Measurements from ENCODE around the gene SLC6A12.

Gene SLC6A12

DNA sequence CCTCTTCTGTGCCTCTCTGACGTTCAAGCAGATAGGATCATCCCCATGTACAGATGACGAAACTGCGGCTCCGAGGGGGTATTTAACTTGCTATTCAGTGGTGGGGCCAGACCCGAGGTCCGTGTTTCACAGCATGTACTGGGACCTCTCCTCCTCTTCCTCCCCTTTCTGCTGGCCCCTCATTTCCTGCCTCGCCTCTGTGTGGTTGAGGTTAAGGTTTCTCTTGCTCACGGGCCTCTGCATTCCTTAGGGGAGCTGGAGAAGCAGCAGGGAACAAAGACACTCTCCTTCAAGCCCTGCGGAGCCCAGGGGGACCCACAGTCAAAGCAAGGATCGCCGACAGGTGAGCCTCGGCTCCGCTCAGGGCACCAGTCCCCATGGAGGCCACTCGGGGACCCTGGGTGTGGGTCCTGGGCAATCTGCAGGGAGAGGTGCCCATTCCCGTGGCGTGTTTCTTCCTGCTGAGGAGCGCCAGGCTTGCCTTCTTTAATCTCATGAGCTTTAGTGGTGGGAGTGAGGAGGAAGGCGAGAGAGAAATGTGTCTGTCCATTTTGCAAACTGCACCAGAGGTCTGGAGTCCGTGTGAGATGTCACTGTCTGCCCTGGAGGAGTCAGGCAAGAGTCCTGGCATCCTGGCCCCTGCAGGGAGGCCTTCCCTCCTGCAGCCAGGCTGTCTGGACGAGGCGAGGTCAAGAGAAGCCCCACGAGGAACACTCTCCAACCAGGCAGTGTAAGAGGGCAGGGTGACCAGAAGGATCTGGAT lies 45.0 kb downstream of the SLC6A12 start:
- no peak for DNase-seq (ENCODE audit: insufficient read length, low spot score)
- no peak for TF ChIP-seq POLR2A (IDR thresholded peaks at IDR 0.05; ENCODE audit: low read depth, low read length)
- no peak for FAIRE-seq

DNA sequence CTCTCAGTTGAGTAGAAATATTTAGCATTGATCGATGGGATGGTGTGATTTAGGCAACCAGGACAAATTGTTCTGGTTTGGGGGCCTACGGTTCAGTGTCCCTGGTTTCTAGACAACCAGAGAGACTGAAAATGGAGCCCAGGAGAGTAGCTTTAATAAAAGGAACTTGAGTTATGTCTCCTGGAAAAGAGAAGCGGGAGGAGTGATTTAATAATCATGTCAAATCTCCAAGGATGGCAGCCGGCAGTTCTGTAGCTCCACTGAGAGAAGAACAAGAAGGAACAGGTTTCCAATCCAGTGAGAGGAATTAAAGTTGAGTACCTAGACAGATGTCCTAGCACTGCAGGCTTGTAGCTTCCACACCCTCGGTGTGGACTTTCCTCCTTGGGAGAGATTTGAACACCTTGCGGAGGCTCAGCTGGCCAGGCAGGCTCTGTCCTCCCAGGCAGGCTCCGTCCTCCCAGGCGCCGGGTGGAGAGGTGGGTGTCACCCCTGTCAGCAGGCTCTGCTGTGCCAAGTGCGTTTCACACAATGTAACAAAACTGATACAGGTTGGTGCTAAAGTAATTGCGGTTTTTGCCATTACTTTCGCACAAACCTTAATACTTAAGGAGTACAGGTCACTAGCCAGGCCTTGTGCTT lies 45.9 kb downstream of the SLC6A12 start:
- no peak for TF ChIP-seq POLR2A (IDR thresholded peaks at IDR 0.05; ENCODE audit: low read depth, low read length)
- no peak for DNase-seq (ENCODE audit: insufficient read length, low spot score)
- no peak for FAIRE-seq

DNA sequence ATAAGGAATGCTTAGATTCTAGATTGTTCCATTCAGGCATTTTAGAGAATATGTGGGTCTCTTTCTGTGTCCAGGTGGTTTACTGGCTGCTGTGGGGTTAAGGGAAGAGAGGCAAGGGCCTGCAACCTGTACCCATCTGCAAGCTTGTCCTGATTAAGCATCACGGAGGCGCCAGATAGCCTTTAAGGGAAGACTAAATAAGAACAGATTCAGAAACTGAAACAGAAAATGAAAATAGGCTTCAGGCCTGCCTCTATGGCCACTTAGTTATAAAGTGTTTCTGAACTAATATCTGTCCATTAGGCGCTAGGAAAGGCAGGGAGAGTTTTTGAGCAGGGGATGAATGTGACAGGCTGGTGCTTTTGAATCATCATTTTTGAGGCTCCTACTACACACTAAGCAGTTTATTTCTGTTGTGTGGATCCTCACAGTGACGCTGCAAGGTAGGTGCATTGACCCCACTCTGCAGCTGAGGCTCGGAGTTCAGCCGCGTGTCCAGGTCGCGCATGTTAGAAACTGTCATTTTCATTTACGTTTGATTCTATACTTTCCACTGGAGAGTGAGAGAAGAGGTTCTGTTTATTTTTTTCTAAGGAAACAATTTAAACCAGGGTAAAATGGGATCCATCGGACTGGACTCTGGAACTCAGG lies 47.4 kb downstream of the SLC6A12 start:
- FAIRE-seq, result no peak
- no peak for DNase-seq (ENCODE audit: insufficient read length, low spot score)
- TF ChIP-seq POLR2A (IDR thresholded peaks at IDR 0.05; ENCODE audit: low read depth, low read length), result no peak

DNA sequence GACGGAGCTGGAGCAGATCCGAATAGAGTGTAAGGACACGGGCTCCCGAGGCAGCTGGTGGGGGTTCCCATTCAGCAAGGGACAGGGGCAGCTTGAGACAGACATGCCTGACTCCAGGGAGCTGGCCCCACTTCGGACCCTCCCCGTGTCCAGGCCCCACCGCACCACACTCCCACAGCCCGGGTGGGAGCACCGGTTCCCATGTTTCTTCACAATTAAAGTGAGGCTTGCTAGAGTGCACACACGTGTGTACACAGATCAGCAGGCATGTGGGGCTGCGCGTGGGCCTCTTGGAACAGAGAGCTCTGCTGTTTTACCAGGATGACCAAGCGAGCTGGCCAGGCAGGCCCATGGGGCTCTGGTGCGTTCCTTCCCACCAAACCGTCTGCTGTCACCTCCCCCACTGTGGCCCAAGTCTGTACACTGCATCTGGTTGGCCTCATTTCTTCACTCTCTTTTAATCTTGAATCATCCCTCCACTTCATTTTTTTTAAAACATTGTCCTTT lies 48.0 kb downstream of the SLC6A12 start:
- FAIRE-seq, result no peak
- TF ChIP-seq POLR2A (IDR thresholded peaks at IDR 0.05; ENCODE audit: low read depth, low read length), result no peak
- DNase-seq (ENCODE audit: insufficient read length, low spot score), result no peak

DNA sequence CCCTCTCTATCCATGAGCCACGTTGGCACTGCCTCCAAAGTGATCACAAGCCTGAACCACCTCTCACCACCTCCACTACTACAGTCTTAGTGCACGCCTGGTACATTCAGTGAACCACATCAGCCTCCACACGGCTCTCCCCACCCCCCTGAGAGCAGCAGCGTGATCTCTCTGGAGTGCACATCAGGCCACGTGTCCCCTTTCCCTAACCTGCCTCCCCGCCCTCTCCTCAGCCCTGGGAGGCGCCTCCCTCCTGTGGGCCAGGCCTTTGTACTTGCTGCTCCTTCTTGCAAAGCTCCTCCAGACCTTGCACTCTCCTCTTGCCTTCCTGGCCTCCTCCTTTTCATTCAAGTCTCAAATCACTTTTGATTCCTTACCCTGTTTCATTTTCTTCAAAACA lies 49.8 kb downstream of the SLC6A12 start:
- DNase-seq (ENCODE audit: insufficient read length, low spot score) (no peak), FAIRE-seq (no peak)
- no peak for TF ChIP-seq POLR2A (IDR thresholded peaks at IDR 0.05; ENCODE audit: low read depth, low read length)

DNA sequence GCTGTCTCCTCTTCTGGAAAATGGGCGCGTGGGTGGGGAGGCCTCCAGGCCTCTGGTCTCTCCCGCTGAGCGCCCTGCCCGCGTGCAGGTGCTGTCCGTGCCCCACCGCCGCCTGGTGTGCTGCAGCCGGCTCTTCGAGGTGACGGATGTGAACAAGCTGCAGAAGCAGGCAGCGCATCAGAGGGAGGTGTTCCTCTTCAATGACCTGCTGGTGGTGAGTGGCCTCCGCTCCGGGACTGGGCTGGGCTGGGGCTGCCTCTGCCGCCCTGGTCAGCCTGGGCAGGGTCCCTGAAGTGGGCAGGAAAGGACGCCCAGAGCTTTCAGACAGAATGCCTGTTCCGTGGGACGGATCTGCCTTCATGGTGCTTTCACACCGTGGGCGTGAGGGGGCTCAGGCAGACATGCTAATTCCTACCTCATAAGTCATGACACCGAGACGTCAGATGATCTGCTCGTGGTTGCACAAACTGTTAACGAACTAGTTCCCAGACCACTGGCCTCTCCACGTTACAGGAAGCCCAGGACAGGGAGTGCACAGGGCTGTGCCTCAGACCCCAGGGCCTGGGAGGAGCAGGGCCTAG lies 50.5 kb downstream of the SLC6A12 start:
- DNase-seq (ENCODE audit: insufficient read length, low spot score), result no peak
- FAIRE-seq, result no peak
- no peak for TF ChIP-seq POLR2A (IDR thresholded peaks at IDR 0.05; ENCODE audit: low read depth, low read length)

DNA sequence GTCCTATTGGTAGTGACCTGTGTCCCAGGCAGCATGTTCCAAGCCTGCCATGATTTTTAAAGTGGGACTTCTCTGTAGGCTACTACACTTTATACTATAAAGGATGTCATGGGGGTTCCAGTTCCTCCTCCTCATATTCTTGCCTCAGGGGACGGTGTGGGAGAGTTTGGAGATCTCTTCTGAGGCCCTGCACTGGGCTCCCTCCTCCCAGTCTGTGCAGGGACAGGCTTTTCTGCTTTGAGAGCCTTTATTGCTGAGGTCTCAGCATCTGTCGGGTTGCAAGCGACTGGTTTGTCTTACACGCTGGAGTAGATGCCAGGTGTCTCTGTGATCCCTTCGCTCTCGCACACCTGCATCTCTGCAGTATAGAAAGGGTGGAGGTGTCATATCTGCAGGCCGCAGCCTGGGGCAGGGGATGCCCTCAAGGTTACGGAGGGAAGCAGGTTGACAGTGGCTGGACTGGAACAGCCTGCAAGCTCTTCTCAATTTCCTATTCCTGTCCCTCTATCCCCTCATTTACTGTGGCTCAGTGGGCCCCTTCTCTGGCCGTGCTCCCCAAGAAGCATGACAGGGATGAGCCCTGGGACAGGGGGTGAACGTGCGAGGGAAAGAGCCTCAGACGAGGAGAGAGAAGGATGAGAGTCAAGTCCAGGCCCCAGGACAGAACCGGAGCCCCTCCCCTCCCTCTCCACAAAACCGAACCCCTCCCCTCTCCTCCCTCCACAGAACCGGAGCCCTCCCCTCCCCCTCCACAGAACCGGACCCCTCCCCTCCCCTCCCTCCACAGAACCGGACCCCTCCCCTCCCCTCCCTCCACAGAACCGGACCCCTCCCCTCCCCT lies 51.3 kb downstream of the SLC6A12 start:
- FAIRE-seq (no peak), DNase-seq (ENCODE audit: insufficient read length, low spot score) (no peak)
- no peak for TF ChIP-seq POLR2A (IDR thresholded peaks at IDR 0.05; ENCODE audit: low read depth, low read length)

DNA sequence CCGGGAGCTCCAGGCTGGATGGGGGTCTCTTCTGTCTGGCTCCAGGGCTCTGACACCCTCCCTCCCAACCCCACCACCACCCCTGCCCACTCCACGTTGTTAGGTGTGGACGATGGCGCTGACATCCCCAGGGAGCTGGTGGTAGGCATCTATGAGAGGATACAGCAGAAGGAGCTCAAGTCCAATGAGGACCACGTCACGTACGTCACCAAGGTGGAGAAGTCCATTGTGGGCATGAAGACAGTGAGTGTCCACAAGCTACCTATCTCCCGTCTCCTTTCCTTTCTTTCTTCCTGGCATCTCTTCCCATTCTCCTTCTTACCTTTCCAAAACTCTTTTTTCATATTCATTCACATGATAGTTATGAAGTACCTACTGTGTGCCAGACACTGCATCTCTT lies 52.1 kb downstream of the SLC6A12 start:
- no peak for TF ChIP-seq POLR2A (IDR thresholded peaks at IDR 0.05; ENCODE audit: low read depth, low read length)
- FAIRE-seq (no peak), DNase-seq (ENCODE audit: insufficient read length, low spot score) (no peak)

DNA sequence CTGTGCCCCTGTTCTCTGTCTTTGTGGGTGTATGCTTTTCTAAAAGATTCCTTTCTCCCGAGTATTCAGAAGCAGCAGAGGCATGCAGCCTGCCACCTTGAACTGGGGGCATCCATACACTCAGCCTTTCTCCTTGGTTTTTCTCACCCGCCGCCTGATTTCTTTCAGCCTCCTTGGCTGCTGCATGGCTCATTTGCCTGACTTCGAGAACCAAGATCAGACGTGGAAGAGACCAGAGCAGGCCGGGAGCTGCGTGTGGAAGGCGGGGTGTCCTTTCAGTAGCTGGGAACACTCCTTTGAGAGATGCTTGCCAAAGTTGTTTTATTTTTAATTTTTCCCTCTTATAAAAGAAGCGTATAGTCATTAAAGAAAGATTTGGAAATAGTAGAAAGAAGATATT lies 53.1 kb downstream of the SLC6A12 start:
- DNase-seq (ENCODE audit: insufficient read length, low spot score) (no peak), FAIRE-seq (no peak)
- TF ChIP-seq POLR2A (IDR thresholded peaks at IDR 0.05; ENCODE audit: low read depth, low read length), result no peak

DNA sequence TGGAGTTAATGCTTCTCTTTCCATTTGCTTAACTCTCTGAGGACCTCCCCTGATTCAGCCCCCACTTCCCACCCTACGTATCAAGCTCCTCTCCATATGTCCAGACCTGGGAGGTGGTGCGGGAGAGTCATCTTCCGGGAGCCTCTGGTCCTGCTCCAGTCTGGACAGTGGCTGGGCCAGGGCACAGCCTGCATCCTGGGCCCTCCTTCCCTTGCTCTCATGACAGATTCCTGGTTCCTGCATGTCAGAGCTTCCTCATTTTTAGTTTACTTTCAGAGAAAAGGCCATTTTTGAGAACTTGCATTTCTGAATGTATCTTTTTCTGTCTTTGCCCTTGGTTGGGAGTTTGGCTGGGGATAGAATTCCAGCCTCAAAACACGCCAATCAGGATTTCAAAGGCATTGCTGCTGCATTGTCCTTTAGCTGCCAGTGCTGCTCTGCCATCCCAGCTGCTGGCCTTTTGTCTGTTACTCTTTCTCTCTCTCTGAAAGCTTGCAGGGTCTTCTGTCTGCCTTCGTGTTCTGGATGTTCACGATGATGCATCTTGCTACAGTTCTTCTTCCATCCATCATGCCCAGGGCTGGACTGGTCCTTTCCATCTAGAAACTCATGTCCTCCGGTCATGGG lies 54.7 kb downstream of the SLC6A12 start:
- no peak for TF ChIP-seq POLR2A (IDR thresholded peaks at IDR 0.05; ENCODE audit: low read depth, low read length)
- DNase-seq (ENCODE audit: insufficient read length, low spot score) (no peak), FAIRE-seq (no peak)

DNA sequence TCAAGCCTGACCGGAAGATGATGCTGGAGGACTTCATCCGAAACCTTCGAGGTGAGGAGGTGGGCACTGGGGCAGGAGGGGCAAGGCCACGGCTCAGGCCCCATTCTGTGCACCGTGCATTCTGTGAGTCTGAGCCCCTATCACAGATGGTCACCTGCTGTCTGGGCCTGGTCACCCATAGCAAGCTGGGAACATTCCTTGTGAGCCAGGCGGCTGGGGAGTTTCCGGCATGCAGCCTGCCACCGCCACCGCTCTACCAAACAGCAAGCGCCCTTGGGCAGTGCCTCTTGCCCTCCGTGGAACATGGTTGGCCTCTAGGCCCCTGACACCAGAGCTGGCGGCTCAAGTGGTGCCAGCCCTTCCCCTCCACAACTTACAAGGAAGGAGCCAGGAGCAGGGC lies 56.3 kb downstream of the SLC6A12 start:
- no peak for FAIRE-seq
- no peak for DNase-seq (ENCODE audit: insufficient read length, low spot score)
- TF ChIP-seq POLR2A (IDR thresholded peaks at IDR 0.05; ENCODE audit: low read depth, low read length), result no peak

DNA sequence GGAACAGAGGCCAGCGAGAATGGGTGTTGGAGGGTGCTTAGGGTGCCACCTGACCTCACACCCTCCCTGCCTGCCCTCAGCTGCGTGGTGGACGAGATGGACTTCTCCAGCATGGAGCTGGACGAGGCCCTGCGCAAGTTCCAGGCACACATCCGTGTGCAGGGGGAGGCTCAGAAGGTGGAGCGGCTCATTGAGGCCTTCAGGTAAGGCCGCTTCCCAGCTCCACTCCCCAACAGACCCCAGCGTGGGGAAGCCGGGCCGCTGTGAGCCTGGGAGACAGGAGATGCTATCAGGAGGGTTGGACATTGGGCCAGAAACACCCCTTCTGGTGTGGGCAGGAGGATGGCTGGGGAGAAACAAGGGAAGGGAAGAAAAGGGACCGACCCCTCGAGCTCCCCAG lies 57.0 kb downstream of the SLC6A12 start:
- no peak for FAIRE-seq
- no peak for TF ChIP-seq POLR2A (IDR thresholded peaks at IDR 0.05; ENCODE audit: low read depth, low read length)
- DNase-seq (ENCODE audit: insufficient read length, low spot score), result no peak

DNA sequence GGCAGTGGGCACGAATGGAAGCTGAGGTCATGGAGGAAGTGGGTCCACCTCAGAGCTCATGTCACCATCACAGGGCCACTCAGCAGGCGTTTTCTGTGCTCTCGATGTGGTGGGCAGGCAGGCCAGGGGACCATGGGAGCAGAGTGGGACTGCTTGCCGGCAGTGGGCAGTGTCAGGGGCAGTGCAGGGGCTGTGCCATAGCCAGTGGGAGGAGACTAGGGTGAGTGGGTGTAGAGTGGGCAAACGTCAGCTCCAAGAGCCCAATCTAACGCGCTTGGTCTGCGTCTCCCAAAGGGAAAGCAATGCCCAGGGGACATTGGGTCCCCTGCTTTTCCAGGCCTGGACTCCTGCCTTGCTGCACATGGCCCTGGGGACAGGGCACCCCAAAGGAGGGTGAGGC lies 58.3 kb downstream of the SLC6A12 start:
- no peak for DNase-seq (ENCODE audit: insufficient read length, low spot score)

More for the DNA sequence above, 58.3 kb downstream of the SLC6A12 start:
- no peak for TF ChIP-seq POLR2A (IDR thresholded peaks at IDR 0.05; ENCODE audit: low read depth, low read length)
- FAIRE-seq, result no peak

Measured in H54 (cell line).